Breast epithelium (tissue), 4 donors: ENCODE measurements around the gene CBFA2T3. TPM values are rescaled to one million over a fixed set of nuclear protein-coding genes. Genes with fewer than 3 reads are reported as not detected.

Source experiments
- DNase-seq, 2 donors: peaks; one replicate each; pipeline ENCODE4 v3.0.0-alpha.2; 2019; ENCODE audit warnings: low spot score in 2 of 2
- H3K27ac ChIP-seq, 2 donors: fragments of 200-600 bp; sonication (generic) in 1 of 2; one replicate each; pipeline ENCODE4 v1.5.1; 2016 to 2019; ENCODE audit warnings: mild to moderate bottlenecking in 1 of 2
- H3K27me3 ChIP-seq, 2 donors: fragments of 200-600 bp; sonication (generic) in 1 of 2; one replicate each; pipeline versions ENCODE4 v1.5.1 to v1.6.0; 2017 to 2019; ENCODE audit warnings: control low read depth in 1 of 2, mild to moderate bottlenecking in 1 of 2
- H3K36me3 ChIP-seq: fragments of 200-600 bp; one replicate; pipeline ENCODE4 v1.5.1; 2019
- H3K4me1 ChIP-seq, 2 donors: fragments of 200-600 bp; sonication (generic); one replicate each; pipeline ENCODE4 v1.5.1; 2016 to 2019; ENCODE audit warnings: control low read depth in 1 of 2
- H3K4me3 ChIP-seq, 3 donors: fragments of 200-600 bp; sonication (generic); 1 replicate in 2 of 3; 2 replicates in 1 of 3; pipeline ENCODE4 v1.5.1; 2016 to 2019; ENCODE audit warnings: mild to moderate bottlenecking in 3 of 3, moderate library complexity in 2 of 3
- H3K9me3 ChIP-seq, 2 donors: fragments of 200-600 bp; sonication (generic) in 1 of 2; one replicate each; pipeline ENCODE4 v1.5.1; 2016 to 2019; ENCODE audit warnings: control low read depth in 1 of 2
- POLR2A ChIP-seq: fragments of 450-650 bp; IDR thresholded peaks from one replicate; pipeline ENCODE4 v1.6.1; 2016; ENCODE audit warnings: antibody characterized with exemption, mild to moderate bottlenecking, moderate library complexity
- POLR2AphosphoS5 ChIP-seq, 3 donors: sonication (generic); formaldehyde crosslinking; IDR thresholded peaks; one replicate each; pipeline ENCODE4 v1.6.1; 2017; ENCODE audit warnings: antibody characterized with exemption in 3 of 3
- intact Hi-C: fragments of 100-400 bp; cut with DNase I; formaldehyde crosslinking; loops from one replicate; pipeline ENCODE4 v1.15.1; 2023; ENCODE audit warnings: low total_unique reads
- total RNA-seq, 3 donors: library from RNA; depleted of rRNA; stranded (reverse); fragments of >200 nt; gene quantifications; one replicate each; pipeline ENCODE4 v1.1.0, GENCODE V29; 2016
- TF ChIP-seq, protein P1 (sequence below), 3 donors: fragments of 450-650 bp; IDR thresholded peaks; one replicate each; pipeline ENCODE4 v1.5.1; 2016 to 2017; ENCODE audit warnings: antibody characterized with exemption in 3 of 3, mild to moderate bottlenecking in 3 of 3, moderate library complexity in 3 of 3

The CBFA2T3 gene
- total RNA-seq, 3 donors from 2014 or later, result 0.64 to 2.3 (median 0.88) TPM

DNA sequence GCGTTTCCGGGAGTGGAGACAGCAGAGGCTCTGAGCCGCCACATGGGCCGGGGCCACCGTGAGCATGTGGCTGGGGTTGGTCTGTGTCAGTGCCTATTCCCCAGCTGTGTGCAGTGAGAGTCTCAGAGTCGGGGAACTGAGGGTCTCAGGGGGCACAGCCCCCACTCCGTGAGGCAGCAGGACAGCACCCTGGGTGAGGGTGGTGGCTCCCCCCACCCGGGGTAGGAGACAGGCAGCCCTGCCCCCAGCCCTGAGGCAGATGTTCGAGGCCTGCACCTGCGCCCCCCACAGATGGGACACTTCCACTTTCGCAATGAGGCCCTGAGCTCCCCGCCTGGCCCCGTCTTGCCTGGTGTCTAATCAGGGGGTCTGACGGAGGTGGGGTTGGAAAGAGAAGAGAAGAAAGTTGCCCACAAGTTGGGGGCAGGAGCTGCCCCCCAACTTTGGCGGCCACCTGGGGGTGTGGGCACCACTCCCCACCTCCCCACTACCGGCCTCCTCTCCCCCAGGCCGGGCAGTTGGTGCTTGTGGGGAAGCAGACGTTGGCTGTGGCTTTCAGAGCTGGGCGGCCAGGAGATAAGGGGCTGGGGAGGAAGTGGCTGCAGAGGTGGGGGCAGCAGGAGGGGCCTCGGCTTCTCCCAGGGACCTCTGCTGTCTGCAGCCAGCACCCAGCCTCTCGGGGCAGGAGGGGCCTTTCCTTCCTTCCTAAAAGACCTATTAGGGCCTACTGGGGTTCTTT, 1.8 kb upstream of the CBFA2T3 start:
- Histone ChIP-seq H3K27me3 (peaks cover 3 to 79% of the 10 kb centered on the region in 2 donors), H3K4me3 (no peak overlapping the region), H3K36me3 (no peaks in the 10 kb centered on the region), H3K4me1 (no peaks in the 10 kb centered on the region), H3K27ac (no peak overlapping the region), H3K9me3 (no peaks in the 10 kb centered on the region)
- no peak for TF ChIP-seq POLR2A
- TF ChIP-seq, protein P1, sequence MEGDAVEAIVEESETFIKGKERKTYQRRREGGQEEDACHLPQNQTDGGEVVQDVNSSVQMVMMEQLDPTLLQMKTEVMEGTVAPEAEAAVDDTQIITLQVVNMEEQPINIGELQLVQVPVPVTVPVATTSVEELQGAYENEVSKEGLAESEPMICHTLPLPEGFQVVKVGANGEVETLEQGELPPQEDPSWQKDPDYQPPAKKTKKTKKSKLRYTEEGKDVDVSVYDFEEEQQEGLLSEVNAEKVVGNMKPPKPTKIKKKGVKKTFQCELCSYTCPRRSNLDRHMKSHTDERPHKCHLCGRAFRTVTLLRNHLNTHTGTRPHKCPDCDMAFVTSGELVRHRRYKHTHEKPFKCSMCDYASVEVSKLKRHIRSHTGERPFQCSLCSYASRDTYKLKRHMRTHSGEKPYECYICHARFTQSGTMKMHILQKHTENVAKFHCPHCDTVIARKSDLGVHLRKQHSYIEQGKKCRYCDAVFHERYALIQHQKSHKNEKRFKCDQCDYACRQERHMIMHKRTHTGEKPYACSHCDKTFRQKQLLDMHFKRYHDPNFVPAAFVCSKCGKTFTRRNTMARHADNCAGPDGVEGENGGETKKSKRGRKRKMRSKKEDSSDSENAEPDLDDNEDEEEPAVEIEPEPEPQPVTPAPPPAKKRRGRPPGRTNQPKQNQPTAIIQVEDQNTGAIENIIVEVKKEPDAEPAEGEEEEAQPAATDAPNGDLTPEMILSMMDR (IDR thresholded peaks at IDR 0.05), result no peak
- TF ChIP-seq POLR2AphosphoS5 (IDR thresholded peaks at IDR 0.05), result no peak
- no peak for DNase-seq
- intact Hi-C loops, result no loop called here

DNA sequence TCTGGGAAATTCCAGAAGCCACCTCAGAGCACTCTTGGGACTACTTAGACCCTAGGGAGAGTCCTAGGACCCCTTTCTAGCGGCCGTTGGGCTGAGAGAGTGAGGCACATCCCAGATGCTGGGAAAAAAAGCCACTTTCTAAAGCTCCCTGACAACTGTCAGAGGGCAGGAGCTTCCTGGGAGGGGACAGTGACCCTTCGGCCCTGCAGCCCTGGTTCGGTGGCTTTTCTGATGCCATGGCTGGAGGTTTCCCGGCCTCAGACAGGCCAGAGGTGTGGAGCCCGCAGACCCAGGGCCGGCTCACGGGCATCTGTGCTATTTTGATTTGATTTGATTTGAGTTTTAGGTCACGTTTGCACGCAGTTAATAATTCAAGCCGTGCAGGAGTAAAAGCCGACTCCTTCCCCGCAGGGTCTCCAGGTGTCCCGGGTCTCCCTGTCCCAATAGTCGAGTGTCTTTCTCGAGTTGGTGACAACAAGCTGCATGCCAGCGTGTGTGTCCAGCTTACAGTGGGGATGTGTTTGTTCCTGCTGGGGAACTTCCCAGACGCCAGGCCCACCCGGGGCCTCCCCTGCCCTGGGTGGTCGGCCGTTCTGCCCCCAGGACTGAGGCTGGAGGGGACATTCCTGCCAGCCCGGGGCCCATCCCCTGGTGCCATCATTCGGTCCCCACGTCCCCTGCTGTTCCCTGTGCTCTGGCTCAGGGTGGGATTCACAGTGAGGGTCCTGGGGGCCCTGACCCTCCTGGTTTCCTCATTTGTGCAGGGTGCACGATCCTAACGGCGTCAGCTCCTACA, 1.0 kb upstream of the CBFA2T3 start:
- Histone ChIP-seq H3K27ac (no peak overlapping the region), H3K4me1 (no peaks in the 10 kb centered on the region), H3K27me3 (peaks cover 3 to 76% of the 10 kb centered on the region in 2 donors), H3K9me3 (no peaks in the 10 kb centered on the region), H3K36me3 (no peaks in the 10 kb centered on the region), H3K4me3 (no peak overlapping the region)
- TF ChIP-seq, protein P1 (IDR thresholded peaks at IDR 0.05), result no peak
- TF ChIP-seq POLR2A (no peak), POLR2AphosphoS5 (IDR thresholded peaks at IDR 0.05) (no peak)
- DNase-seq, result no peak
- intact Hi-C loops, result no loop called here

DNA sequence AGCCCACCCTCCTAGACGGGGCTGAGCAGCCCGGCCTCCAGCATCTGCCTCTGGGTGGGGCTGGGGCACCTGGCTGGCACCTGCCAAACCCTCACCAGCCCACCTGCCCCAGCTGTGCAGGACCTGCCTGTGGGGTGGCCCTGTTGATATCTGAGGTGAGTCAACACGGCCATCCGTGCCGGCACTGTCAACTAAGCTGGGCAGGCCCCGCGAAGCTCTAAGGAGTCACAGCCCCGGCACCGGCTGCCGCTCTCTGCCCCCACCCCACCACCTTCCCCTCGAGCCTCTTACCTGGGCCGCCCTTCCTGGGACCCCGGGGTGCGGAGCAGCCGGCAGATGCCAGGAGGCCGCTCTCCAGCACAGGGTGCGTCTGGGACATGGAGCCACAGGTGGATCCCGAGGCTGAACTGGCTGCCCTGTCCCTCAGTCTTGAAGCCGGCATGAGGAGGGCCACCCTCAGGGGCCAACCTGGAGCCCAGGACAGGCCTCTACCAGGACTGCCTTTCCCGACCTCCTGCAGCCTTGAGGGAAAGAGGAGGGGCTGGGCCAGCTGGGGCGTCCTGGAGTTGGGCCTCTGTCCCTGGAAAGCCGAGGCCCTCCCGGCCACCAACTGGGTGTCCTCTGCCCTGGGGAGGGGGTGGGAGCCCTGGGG, 515 bp downstream of the CBFA2T3 start:
- Histone ChIP-seq H3K36me3 (no peaks in the 10 kb centered on the region), H3K27me3 (peaks cover 3 to 76% of the 10 kb centered on the region in 2 donors), H3K4me3 (peak overlapping the region; percentile 15 to 32 (median 23)), H3K9me3 (no peaks in the 10 kb centered on the region), H3K4me1 (no peaks in the 10 kb centered on the region), H3K27ac (no peak overlapping the region)
- no peak for DNase-seq
- no peak for TF ChIP-seq POLR2A
- TF ChIP-seq, protein P1 (IDR thresholded peaks at IDR 0.05), result no peak
- TF ChIP-seq POLR2AphosphoS5 (IDR thresholded peaks at IDR 0.05), result no peak
- intact Hi-C loops, result no loop called here

DNA sequence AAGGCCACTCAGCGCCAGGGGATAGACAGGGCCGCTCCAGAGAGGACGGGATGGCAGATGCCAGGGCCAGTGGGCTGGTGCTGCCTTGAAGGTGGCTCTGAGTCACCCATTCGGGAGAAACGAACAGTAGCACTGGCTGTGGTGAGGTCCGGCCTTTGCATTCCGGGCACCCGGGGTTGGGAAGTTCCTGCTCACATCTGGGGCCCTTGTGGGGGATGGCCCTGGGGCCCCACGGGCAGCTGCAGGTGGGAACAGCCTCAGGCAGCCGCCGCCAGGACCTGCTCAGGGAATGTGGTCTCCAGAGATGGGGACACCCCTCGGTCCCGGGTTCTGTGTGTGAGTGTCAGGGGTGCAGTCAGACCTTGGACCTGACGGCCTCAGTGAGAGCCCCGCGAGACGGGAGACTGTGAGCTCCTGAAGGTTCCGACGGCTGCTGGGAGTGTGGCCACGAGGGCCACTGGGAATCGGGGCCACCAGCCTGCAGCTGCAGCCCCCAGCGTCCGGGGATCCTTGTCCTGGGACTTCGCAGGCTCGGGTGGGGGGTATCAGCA, 1.4 kb downstream of the CBFA2T3 start:
- TF ChIP-seq POLR2AphosphoS5 (IDR thresholded peaks at IDR 0.05), result no peak
- TF ChIP-seq POLR2A, result no peak
- TF ChIP-seq, protein P1 (IDR thresholded peaks at IDR 0.05), result no peak
- Histone ChIP-seq H3K4me3 (peak overlapping the region in 2 of 3 donors; percentile 15 to 23), H3K27me3 (peaks cover 3 to 81% of the 10 kb centered on the region in 2 donors), H3K9me3 (no peaks in the 10 kb centered on the region), H3K36me3 (no peaks in the 10 kb centered on the region), H3K27ac (no peak overlapping the region), H3K4me1 (no peaks in the 10 kb centered on the region)
- intact Hi-C loops, result no loop called here
- DNase-seq, result no peak
